B cell (primary cell): ENCODE data around the gene SLC28A3. TPM values are rescaled to one million over a fixed set of nuclear protein-coding genes. Genes with fewer than 3 reads are reported as not detected.

ENCODE experiments used
- ATAC-seq: fragments of 200-7000 bp; cut with Tn5 transposase; one replicate; pipeline ENCODE4 v1.10.0; 2021; ENCODE audit warnings: low read depth, mild to moderate bottlenecking, moderate number of reproducible peaks, moderate library complexity
- CTCF ChIA-PET: fragments of 350-600 bp; sonication (Branson Sonifier 250); formaldehyde crosslinking; loops from one replicate; lab custom pipeline; 2021; ENCODE audit warnings: antibody characterized with exemption, inconsistent platforms; lab: Charles Lee
- POLR2A ChIA-PET: fragments of 350-600 bp; sonication (Branson Sonifier 250); formaldehyde crosslinking; loops from one replicate; lab custom pipeline; 2021; ENCODE audit warnings: antibody characterized with exemption; lab: Charles Lee
- DNase-seq: peaks from one replicate; pipeline ENCODE4 v3.0.0; 2013
- H2AFZ ChIP-seq: 2 replicates; pipeline ENCODE4 v1.6.1; 2012; ENCODE audit warnings: mild to moderate bottlenecking, low read depth, low read length; ENCODE audit not compliant: insufficient read depth, poor library complexity, severe bottlenecking
- H3K27ac ChIP-seq, 2 donors: 1 replicate in 1 of 2; 2 replicates in 1 of 2; pipeline ENCODE4 v1.5.1; 2012 to 2013; ENCODE audit warnings: low read length in 2 of 2, mild to moderate bottlenecking in 2 of 2, moderate library complexity in 1 of 2
- H3K27me3 ChIP-seq, 4 experiments: fragments of 200-600 bp in 1 of 4; sonication (generic) in 1 of 4; replicated peaks in 1 of 4; 1 replicate in 2 of 4; 2 replicates in 2 of 4; pipeline versions ENCODE4 v1.6.1 to v1.7.0; 2013 to 2016; ENCODE audit warnings: low read length in 3 of 4, mild to moderate bottlenecking in 2 of 4, mixed read lengths in 1 of 4, moderate library complexity in 1 of 4; ENCODE audit not compliant: insufficient read depth in 4 of 4, control insufficient read depth in 3 of 4; ENCODE audit errors: control extremely low read depth in 1 of 4
- H3K36me3 ChIP-seq, 2 experiments: replicated peaks in 1 of 2; 1 replicate in 1 of 2; 2 replicates in 1 of 2; pipeline versions ENCODE4 v1.6.1 to v1.7.1; 2013; ENCODE audit warnings: low read length in 1 of 2; ENCODE audit not compliant: insufficient read depth in 2 of 2, control insufficient read depth in 1 of 2; ENCODE audit errors: control extremely low read depth in 1 of 2, extremely low read depth in 1 of 2
- H3K4me1 ChIP-seq, 2 donors: fragments of 200-600 bp in 1 of 2; sonication (generic) in 1 of 2; 1 replicate in 1 of 2; 2 replicates in 1 of 2; pipeline versions ENCODE4 v1.5.1 to v1.6.1; 2013 to 2017; ENCODE audit warnings: low read length in 2 of 2; ENCODE audit not compliant: control insufficient read depth in 2 of 2, insufficient read depth in 2 of 2
- H3K4me2 ChIP-seq: replicated peaks from 2 replicates; pipeline ENCODE3; 2012; ENCODE audit warnings: mild to moderate bottlenecking, low read depth, low read length; ENCODE audit not compliant: poor library complexity, severe bottlenecking
- H3K4me3 ChIP-seq, 5 experiments: fragments of 200-600 bp in 1 of 5; sonication (generic) in 1 of 5; 1 replicate in 3 of 5; 2 replicates in 2 of 5; pipeline versions ENCODE4 v1.5.1 to v1.7.0; 2011 to 2016; ENCODE audit warnings: low read length in 4 of 5, mild to moderate bottlenecking in 4 of 5, low read depth in 2 of 5, control low read depth in 1 of 5, moderate library complexity in 1 of 5; ENCODE audit not compliant: insufficient read depth in 1 of 5; ENCODE audit errors: control extremely low read depth in 1 of 5, extremely low read depth in 1 of 5
- H3K79me2 ChIP-seq: fragments of 200-600 bp; sonication (generic); one replicate; pipeline ENCODE4 v1.6.0; 2016; ENCODE audit warnings: low read length; ENCODE audit not compliant: control insufficient read depth, insufficient read depth
- H3K9ac ChIP-seq: fragments of 200-600 bp; sonication (generic); 2 replicates; pipeline ENCODE4 v1.6.1; 2017; ENCODE audit warnings: mild to moderate bottlenecking, low read length, moderate library complexity
- H3K9me3 ChIP-seq, 3 donors: one replicate each; pipeline versions ENCODE4 v1.6.1 to v1.7.1; 2013; ENCODE audit warnings: low read length in 2 of 3; ENCODE audit not compliant: control insufficient read depth in 2 of 3, insufficient read depth in 1 of 3; ENCODE audit errors: control extremely low read depth in 1 of 3
- H4K20me1 ChIP-seq: 2 replicates; pipeline ENCODE4 v1.6.0; 2012; ENCODE audit warnings: mild to moderate bottlenecking, low read length; ENCODE audit not compliant: insufficient read depth, control insufficient read depth, poor library complexity, severe bottlenecking
- H3K27ac Mint-ChIP-seq: one replicate; pipeline ENCODE4 v1.8.0; 2021; ENCODE audit warnings: mixed read lengths
- H3K27me3 Mint-ChIP-seq: one replicate; pipeline ENCODE4 v1.8.0; 2021; ENCODE audit warnings: mixed read lengths
- H3K4me1 Mint-ChIP-seq: one replicate; pipeline ENCODE4 v1.8.0; 2021; ENCODE audit warnings: mixed read lengths
- H3K4me3 Mint-ChIP-seq: one replicate; pipeline ENCODE4 v1.8.0; 2021; ENCODE audit warnings: mixed read lengths
- H3K9me3 Mint-ChIP-seq: one replicate; pipeline ENCODE4 v1.8.0; 2022; ENCODE audit warnings: mixed read lengths; ENCODE audit not compliant: insufficient read depth
- CTCF ChIP-seq: fragments of 200-600 bp; IDR thresholded peaks from one replicate; pipeline ENCODE4 v1.8.0; 2022; ENCODE audit warnings: antibody characterized with exemption, mild to moderate bottlenecking
- EZH2 ChIP-seq: IDR thresholded peaks from 2 replicates; pipeline ENCODE4 v1.6.1; 2012; ENCODE audit warnings: borderline replicate concordance, low read depth, mild to moderate bottlenecking, moderate library complexity, low read length; ENCODE audit not compliant: insufficient read depth, poor library complexity, severe bottlenecking
- WGBS: methylation state at CpG from one replicate; pipeline ENCODE4 v1.1.5; 2013; ENCODE audit warnings: missing lambda C conversion rate; ENCODE audit not compliant: insufficient coverage; 5-methylcytosine and 5-hydroxymethylcytosine counted together
- intact Hi-C: fragments of 100-400 bp; cut with micrococcal nuclease; formaldehyde crosslinking; loops from one replicate; pipeline ENCODE4 v1.10.0; 2022
- polyA plus RNA-seq: library from polyadenylated mRNA; depleted of rRNA; stranded (reverse); fragments of >200 nt; gene quantifications from 2 replicates; pipeline ENCODE4 v1.2.3, GENCODE V29; 2012
- total RNA-seq, 2 donors: library from RNA; stranded (reverse); fragments of 120-200 nt in 1 of 2; gene quantifications; 1 replicate in 1 of 2; 2 replicates in 1 of 2; pipeline versions ENCODE4 v1.2.3 to v1.2.4, GENCODE V29; 2013 to 2022

Gene SLC28A3
- total and polyA plus RNA-seq, 2 donors (not counting 1 experiment from before 2014, with no cell fraction given): not detected

GRCh38 chr9:84283946-84284345 lies 56.6 kb downstream of the SLC28A3 start:
- no peak overlapping the region for H3K4me2 ChIP-seq
- 100% methylated on average over 1 of the region's 6 CpGs for WGBS
- intact Hi-C loops: no loop called here
- no peak overlapping the region for H3K4me3 Mint-ChIP-seq
- H3K9me3 ChIP-seq: no peaks in the 10 kb centered on the region
- ATAC-seq: no peak
- no peak overlapping the region for H3K27ac ChIP-seq
- DNase-seq: no peak
- TF ChIP-seq CTCF: no peak
- no peak for TF ChIP-seq EZH2
- H3K27ac Mint-ChIP-seq: no peak overlapping the region
- no peak overlapping the region for H2AFZ ChIP-seq
- H3K36me3 ChIP-seq: no peaks in the 10 kb centered on the region
- no peak overlapping the region for H3K9ac ChIP-seq
- ChIA-PET CTCF (no interaction called here), POLR2A (no interaction called here)
- H3K4me1 ChIP-seq: peaks cover 0 to 3% of the 10 kb centered on the region in 2 donors
- H3K4me1 Mint-ChIP-seq: peaks cover 11% of the 10 kb centered on the region
- no peaks in the 10 kb centered on the region for H3K27me3 ChIP-seq
- H3K4me3 ChIP-seq: no peak overlapping the region
- no peaks in the 10 kb centered on the region for H3K9me3 Mint-ChIP-seq
- no peaks in the 10 kb centered on the region for H3K79me2 ChIP-seq
- H4K20me1 ChIP-seq: no peaks in the 10 kb centered on the region
- H3K27me3 Mint-ChIP-seq: no peaks in the 10 kb centered on the region

GRCh38 chr9:84278130-84278529 lies 62.4 kb downstream of the SLC28A3 start:
- no peaks in the 10 kb centered on the region for H3K9me3 ChIP-seq
- H3K4me2 ChIP-seq: no peak overlapping the region
- H3K36me3 ChIP-seq: no peaks in the 10 kb centered on the region
- no peaks in the 10 kb centered on the region for H3K79me2 ChIP-seq
- H3K4me3 ChIP-seq: no peak overlapping the region
- no peak overlapping the region for H3K27ac ChIP-seq
- Mint-ChIP-seq H3K4me3 (no peak overlapping the region), H3K27ac (no peak overlapping the region), H3K4me1 (no peaks in the 10 kb centered on the region), H3K27me3 (peaks cover 25% of the 10 kb centered on the region), H3K9me3 (no peaks in the 10 kb centered on the region)
- CTCF ChIA-PET: interaction anchor here (1.6 kb wide), 1 partner anchor 17 kb away, joined by 4 read pairs; no protein-coding TSS in a partner anchor
- no peaks in the 10 kb centered on the region for H3K4me1 ChIP-seq
- peaks cover 0 to 9% (median 1%) of the 10 kb centered on the region in 4 experiments for H3K27me3 ChIP-seq
- WGBS: 0% methylated on average over 1 of the region's 1 CpG
- POLR2A ChIA-PET: no interaction called here
- no peak for DNase-seq
- intact Hi-C loops: no loop called here
- H4K20me1 ChIP-seq: no peaks in the 10 kb centered on the region
- TF ChIP-seq CTCF (no peak), EZH2 (no peak)
- no peak for ATAC-seq
- no peak overlapping the region for H2AFZ ChIP-seq
- no peak overlapping the region for H3K9ac ChIP-seq
